GM21528 (cell line): ENCODE data around the gene NSUN6.
"Not testable (repeated sequence)": the region's sequence is repeated elsewhere in the genome, so short reads cannot be mapped to it uniquely, and the experiment has no call there.

Experiments
- ATAC-seq: cut with Tn5 transposase; IDR thresholded peaks from one replicate; pipeline ENCODE4 v1.9.1; 2021; ENCODE audit warnings: mild to moderate bottlenecking, moderate library complexity; ENCODE audit not compliant: unreplicated experiment, low FRiP score

NSUN6 gene

DNA sequence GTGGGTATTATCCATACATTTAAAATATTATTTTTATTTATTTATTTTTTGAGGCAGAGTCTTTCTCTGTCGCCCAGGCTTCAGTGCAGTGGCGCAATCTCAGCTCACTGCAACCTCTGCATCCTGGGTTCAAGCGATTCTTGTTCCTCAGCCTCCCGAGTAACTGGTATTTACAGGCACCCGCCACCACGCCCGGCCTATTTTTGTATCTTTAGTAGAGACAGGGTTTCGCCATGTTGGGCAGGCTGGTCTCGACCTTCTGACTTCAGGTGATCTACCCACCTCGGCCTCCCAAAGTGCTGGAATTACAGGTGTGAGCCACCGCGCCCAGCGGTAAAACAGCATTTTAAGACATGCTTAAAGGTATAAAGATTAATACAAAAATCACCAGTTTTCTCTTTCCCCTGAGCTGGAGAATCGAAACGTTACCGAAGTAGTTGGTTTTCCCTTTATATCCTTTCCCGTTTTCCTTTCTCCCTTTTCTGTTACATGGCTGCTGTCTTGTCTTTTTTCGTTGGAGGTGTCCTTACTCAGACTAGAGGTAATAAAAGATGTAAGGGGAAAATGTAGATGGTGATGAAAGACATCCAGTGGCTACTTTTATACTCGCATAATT is 9.5 kb upstream of the NSUN6 start:
- no peak for ATAC-seq

DNA sequence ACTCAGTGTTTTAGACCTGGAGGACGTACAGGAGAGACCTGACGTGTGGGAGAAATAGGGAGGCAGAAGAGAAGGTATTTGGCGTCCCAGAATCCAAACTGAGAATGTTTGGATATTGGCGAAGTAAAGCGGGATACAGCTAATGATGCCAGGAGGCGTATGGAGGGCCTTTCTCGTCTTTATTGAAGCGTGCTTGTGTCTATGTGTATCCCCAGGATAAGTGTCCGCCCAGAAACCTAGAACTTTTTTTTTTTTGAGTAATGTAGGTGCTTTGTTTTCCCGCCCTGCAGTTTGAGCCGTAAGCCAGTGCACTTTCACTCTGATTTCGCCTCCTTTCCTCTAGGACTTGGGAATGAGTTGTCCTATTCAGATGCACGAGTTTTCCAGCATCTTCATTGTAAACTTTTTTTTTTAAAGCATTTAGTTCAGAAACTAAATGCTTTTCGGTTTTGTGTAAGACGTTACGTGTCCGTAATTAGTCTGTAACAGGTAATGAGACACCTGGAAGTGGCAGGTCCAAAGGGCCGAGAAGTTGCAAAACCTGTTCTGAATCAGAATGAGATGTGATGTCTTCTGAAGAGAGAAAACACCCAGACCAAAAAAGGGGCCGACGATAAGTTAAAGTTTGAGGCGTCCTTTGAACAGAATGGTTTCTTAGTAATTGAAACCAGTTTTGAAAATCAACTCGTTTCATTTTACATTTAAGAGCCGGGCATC is 8.6 kb upstream of the NSUN6 start:
- ATAC-seq: peak; percentile 28

GRCh38 chr10:18659125-18659818 is 7.9 kb upstream of the NSUN6 start, which contains the start of gene ARL5B:
Gene ARL5B, plus strand, starts transcription at chr10:18659431. Its CDS starts 207 bp downstream, at chr10:18659638.
- peak; percentile 87 for ATAC-seq

GRCh38 chr10:18658271-18659124 is 7.1 kb upstream of the NSUN6 start:
- peak; percentile 9 for ATAC-seq

DNA sequence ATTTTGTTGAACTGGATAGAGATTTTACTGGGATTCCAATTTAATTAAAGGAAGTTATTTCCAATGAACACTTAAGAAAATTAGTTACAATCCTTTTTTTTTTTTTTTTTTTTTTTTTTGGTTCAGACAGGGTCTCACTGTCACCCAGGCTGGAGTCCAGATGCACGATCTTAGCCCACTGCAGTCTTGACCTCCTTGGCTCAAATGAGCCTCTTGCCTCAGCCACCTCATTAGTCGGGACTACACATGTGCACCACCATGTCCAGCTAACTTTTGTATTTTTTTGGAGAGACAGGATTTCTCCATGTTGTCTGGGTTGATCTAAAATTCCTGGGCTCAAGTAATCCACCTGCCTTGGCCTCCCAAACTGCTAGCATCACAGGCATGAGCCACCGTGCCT is 5.3 kb upstream of the NSUN6 start:
- ATAC-seq: no peak

DNA sequence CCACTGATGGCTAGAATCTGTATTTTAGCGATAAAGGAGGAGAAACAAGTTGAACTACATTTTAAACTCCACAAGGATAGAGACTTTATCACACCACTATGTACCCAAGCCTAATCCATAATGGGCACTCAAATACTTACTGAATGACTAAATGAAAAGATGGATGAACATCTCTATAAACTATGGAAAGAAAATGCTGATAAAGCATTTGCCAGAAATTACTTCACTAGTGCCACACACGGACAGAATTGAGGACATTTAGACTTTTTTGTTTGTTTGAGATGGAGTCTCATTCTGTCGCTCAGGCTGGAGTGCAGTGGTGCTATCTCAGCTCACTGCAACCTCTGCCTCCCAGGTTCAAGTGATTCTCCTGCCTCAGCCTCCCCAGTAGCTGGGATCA is 1.7 kb upstream of the NSUN6 start:
- ATAC-seq: no peak

DNA sequence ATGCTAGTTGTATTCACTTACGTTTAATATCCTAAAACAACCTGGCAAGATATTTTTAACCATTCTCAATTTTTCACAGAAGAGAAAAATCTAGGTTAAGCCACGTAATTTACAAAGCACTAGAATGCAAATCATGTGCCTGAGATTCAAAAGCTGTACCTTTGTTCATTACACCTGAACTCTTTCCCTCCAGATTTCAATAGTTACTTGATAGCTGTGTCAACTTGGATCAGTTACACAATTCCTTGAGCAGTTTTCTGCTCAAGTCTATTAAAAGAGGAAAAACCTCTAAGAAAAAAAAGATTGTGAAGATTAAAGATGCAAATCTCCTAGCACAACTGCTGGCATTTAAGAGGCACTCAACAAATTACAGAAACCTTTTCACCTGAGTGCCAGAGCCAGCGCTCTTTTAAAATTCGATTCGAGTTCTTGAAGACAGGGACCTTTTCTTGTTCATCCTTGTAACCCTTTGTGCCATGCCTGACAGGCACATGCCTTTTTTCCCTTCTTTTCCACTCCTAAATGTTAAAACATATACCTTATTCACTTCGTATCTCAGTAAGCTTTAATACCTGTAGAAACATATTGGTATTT is 886 bp downstream of the NSUN6 start:
- ATAC-seq: no peak

GRCh38 chr10:18649364-18649959 is 1.9 kb downstream of the NSUN6 start:
- no peak for ATAC-seq

DNA sequence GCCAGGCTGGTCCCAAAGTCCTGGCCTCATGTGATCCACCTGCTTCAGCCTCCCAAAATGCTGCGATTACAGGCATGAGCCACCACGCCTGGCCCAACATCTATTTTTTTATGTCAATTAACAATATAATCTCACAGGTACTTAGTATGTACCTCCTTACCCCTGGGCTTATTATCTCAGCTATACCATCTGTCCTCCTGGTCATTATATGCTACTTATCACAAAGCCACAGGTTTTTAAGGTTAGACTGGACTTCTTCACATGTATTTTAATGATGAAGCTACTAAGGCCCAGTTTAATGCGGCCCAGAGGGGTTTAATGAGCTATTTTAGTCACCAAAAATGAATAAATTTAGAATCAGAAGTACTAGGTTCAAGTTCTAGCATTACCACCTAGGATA is 3.4 kb downstream of the NSUN6 start:
- ATAC-seq: no peak

GRCh38 chr10:18647151-18647550 is 4.2 kb downstream of the NSUN6 start:
- ATAC-seq: no peak

- ATAC-seq: not testable (repeated sequence)
Observed at GRCh38 chr10:18639719-18640118, 11.7 kb downstream of the NSUN6 start.

DNA sequence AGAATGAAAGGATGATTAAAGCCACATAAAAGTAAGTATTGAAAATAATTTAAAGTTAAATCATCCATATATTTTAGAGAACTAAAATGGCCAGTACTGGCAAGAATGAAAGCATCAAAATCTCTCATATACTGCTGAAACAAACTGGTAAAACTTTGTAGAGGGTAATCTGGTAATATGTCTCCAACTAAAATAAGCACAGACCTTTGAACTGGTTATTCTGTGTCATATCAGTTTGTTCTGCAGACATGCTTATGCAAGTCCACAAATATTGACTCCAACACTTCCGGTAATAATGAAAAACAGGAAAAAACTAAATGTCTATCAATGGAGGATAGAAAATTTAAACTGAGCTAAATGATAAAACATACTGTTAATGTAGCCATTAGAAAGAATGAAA is 14.0 kb downstream of the NSUN6 start:
- ATAC-seq: not testable (repeated sequence)

DNA sequence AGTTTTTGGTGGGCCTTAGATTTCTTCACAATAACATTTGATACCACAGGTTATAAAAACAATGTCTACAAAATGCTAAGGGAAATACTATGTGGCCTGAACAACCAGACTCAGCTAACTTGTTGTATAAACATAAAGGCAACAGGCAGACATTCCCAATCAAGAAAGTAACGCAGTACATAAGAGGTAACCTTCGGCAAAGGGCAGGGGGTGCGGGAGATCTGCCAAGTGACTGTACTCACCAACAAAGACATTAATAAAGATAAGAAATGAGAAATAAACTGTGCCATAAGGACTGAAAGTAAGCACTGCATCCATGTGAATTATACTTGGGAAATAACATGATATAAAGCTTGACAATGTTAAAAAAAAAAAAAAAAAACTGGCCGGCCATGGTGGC is 15.4 kb downstream of the NSUN6 start:
- ATAC-seq: no peak

- ATAC-seq: not testable (repeated sequence)
Observed at GRCh38 chr10:18632500-18632899, 18.9 kb downstream of the NSUN6 start.

- ATAC-seq: not testable (repeated sequence)
Observed at GRCh38 chr10:18627452-18628018, 23.9 kb downstream of the NSUN6 start.

DNA sequence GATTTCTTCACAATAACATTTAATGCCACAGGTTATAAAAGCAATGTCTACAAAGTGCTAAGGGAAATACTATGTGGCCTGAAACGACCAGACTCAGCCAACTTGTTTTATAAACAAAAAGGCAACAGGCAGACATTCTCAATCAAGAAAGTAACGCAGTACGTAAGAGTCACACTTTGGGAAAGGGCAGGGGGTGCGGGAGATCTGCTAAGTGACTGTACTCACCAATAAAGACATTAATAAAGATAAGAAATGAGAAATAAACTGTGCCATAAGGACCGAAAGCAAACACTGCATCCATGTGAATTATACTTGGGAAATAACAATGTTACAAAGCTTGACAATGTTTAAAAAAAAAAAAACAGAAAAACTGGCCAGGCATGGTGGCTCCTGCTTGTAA is 25.5 kb downstream of the NSUN6 start:
- ATAC-seq: no peak

- not testable (repeated sequence) for ATAC-seq
Observed at GRCh38 chr10:18623671-18624070, 27.7 kb downstream of the NSUN6 start.

DNA sequence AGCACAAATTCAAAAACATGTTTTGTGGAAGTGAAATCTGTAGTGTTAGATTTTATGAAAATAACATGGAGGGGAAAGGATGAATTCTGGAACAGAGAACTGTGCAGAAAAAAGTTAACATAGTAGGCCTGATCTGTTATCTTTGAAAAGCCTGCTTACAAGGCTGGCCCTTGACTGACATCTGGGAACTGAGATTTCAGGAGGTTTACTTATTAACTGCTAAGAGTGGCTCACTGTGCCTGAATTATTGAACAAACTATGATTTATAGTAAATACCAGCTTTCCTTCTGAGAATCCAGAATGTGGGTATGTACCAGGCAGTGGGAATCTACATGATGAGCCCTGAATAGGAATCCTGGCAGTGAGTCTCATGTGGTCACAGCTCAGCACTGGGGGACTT is 30.5 kb downstream of the NSUN6 start:
- no peak for ATAC-seq

GRCh38 chr10:18619016-18619415 is 32.4 kb downstream of the NSUN6 start:
- no peak for ATAC-seq

DNA sequence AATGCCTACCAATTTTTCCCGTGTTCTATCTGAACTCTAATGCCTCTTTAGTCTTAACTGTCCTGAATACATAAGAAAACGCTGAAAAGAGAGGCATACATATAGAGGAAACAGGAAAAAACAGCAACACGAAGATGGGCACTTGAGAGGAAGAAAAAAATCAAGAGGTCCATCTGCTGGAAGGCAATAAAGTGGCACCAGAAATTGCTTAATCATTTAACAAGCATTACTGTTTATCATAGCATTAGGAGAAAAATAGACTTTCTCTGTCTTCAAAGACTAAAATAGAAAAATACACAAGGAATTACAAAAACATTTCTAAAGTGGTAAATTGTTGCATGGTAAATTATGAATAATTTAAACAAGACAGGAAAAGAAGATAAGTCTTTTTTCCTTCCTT is 35.0 kb downstream of the NSUN6 start:
- no peak for ATAC-seq
